Measurements from ENCODE around the gene H3-3A.

H3-3A gene

GRCh38 chr1:226027538-226028217 is 34.8 kb upstream of the H3-3A start:
- TF ChIP-seq CTCF (IDR thresholded peaks at IDR 0.05), result no peak

DNA sequence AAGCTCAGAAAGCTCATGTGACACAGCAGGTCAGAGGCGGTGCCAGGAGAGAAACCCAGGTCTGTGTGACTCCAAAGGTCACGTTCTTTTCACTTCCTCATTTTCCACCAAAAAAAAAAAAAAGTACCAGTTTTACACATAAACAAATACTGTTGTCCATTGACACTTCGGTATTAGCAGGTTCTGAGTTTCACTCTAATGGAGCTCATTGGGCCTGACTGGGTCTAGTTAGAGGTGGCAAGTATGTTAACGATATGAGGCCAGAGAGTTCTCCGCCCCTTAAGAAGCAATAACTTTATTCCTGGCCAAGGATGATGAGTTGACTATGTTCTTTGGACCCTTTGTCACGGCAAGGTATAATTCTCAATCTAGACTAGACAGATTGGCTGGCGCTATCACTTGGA is 33.4 kb upstream of the H3-3A start:
- no peak for TF ChIP-seq CTCF (IDR thresholded peaks at IDR 0.05)

DNA sequence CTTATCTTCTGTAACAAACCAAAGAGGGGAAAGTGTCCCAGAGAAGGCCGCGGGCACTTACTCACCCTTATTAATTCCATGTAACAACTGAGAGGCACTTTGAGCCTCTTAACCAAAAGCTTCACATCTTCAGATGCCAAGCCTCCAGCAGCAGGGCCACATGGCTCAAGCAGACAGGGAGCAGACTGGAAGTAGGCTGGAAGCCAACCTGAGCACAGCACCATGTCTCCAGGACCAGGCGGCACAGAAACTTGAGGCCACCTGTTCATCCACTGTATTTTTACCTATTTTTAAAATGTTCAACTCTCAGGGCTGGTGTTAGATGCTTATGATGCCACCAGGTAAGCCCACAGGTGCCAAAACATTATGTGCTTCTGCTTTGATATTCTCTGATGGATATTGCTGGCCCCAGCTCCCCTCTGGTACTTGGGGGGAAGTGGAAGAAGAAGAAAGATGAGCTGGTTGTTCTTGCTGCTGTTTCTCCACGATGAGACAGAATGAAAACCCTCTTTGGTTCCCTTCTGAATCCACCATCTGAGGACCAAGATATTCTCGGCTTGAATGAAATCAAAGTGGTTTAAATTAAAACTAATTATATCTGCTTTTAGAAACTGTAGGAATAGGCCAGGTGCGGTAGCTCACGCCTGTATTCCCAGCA is 32.8 kb upstream of the H3-3A start:
- no peak for TF ChIP-seq CTCF (IDR thresholded peaks at IDR 0.05)

GRCh38 chr1:226033582-226033981 is 28.9 kb upstream of the H3-3A start:
- TF ChIP-seq CTCF (IDR thresholded peaks at IDR 0.05), result no peak

- TF ChIP-seq CTCF (IDR thresholded peaks at IDR 0.05), result no peak
Measured at GRCh38 chr1:226033991-226034390, 28.5 kb upstream of the H3-3A start.

- TF ChIP-seq CTCF (IDR thresholded peaks at IDR 0.05), result no peak
Measured at GRCh38 chr1:226034482-226034881, 28.0 kb upstream of the H3-3A start.

- TF ChIP-seq CTCF (IDR thresholded peaks at IDR 0.05), result no peak
Measured at GRCh38 chr1:226035915-226036314, 26.6 kb upstream of the H3-3A start.

All from LNCAP (cell line).